OCI-M1 (cell line): ENCODE measurements around the gene ANKH.

ENCODE experiments used
- DNase-seq: peaks from one replicate; lab custom pipeline; 2025; lab: John Stamatoyannopoulos, UW

The ANKH gene

GRCh38 chr5:14735944-14736343 lies 135.6 kb downstream of the ANKH start:
- DNase-seq = no peak

DNA sequence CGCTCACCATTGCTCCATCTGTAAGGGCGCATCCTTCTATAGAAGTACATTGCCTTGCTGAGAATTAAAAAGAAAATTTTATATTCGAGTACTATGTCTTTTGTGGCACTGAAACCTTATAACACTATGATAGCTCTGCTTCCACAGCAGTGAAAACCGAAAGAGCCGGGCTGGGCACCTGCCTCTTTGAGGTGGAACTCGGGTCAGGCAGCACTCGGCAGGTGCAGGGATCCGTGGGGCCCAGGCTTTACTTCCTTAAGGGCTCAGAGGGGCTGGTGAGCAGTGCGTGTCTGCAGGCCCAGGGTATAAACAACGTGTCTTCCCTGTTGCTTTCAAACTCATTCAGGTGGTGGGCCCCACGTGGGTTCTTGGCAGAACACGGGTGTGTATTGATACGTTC lies 137.2 kb downstream of the ANKH start:
- DNase-seq = no peak

DNA sequence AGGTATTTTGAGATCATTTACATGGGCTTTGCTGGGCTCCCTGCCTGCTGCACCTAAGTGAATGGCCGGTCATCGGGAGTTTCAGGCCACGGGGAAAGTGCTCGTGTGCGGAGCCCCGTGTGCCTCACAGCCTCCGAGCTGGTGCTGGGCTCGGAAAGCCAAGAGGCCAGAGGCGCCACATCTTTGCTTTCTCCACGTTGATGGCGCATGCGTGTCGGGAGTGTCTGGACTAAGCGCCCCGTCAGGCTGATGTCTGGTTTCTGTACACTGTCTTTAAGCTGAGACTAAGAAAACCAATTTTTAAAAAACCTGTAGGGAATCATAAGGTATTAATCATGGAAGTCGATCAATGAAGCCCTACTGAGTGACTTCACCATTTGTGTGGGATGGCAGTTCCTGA lies 137.9 kb downstream of the ANKH start:
- DNase-seq = no peak

DNA sequence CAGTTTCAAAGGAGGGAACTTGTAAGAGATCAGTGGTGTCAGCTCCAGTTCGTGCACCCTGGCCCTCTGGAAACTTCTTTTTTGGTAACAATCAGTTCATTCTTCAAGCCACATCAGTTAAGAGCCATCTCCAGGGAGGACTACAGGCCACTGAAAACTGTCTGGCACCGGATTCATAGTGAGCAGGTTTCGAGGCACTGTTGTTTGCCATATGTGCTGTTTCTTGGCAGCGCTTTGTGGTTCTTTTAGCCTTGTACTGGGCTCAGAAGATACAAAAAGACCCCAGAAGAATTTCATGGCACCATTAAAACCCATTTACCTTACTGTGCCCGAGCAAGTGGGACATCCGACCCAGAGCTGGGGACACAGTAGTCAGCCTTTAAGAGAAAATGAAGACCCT lies 138.6 kb downstream of the ANKH start:
- DNase-seq = no peak

- DNase-seq = no peak
Observed at GRCh38 chr5:14730881-14731280, 140.7 kb downstream of the ANKH start.

DNA sequence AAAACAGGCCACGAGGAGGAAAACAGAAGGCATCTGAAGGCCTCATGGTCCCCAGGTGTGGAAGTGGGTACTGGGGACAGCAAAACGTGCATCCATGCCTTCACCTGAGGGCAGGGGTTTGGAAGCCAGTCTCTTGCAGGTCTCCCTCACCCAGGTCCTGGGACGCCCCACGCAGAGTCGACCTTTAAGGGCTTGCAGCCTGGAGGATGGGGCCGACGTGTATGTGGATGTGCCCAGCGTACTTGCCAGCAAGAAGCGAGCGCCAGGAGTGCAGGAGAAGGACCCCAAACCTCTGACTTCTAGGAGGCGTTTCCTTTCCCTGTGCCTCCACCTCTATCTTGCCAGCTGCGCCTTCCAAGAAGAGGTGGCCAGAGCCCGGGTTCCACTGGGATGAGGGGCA lies 141.1 kb downstream of the ANKH start:
- DNase-seq = no peak

DNA sequence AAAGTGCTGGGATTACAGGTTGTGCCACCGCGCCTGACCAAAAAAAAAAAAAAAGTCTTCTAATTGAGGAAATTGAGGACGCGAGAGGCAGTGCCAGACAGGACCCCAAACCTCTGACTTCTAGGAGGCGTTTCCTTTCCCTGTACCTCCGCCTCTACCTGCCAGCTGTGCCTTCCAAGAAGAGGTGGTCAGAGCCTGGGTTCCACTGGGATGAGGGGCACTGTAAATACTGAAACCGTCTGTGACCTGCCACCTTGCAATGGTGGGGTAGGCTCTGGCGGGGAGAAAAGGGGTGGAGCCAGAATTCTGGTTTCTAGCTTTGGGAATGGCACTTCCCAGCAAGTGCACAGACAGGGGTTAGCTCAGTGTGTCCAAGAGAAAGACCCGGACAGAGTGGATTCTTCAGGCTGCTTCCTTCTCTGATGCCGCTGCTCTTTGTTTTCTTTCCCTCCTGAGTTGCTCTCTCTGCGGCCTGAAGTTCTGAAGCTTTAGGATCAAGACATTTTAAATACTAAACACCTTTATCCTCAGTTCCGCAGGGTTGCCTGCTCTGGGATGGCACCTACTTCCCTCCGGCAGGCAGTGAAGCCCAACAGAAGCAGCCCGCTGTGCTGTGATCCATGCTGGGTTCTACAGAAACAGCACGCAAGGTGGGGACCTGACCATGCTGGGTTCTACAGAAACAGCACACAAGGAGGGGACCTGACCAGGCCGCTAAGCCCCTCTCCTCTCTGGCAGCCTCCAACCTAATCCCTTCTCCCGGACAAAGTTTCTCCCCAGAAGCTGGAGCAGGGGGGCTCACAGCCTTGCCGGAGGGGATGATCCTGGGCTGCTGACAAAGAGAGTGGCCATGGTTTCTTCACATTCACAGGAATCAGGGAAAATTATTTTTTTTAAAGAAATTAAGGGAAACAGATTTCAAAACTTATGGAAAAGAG lies 141.9 kb downstream of the ANKH start:
- DNase-seq = no peak

GRCh38 chr5:14728459-14728938 lies 143.1 kb downstream of the ANKH start:
- DNase-seq = no peak

GRCh38 chr5:14727928-14728458 lies 143.6 kb downstream of the ANKH start:
- DNase-seq = no peak

DNA sequence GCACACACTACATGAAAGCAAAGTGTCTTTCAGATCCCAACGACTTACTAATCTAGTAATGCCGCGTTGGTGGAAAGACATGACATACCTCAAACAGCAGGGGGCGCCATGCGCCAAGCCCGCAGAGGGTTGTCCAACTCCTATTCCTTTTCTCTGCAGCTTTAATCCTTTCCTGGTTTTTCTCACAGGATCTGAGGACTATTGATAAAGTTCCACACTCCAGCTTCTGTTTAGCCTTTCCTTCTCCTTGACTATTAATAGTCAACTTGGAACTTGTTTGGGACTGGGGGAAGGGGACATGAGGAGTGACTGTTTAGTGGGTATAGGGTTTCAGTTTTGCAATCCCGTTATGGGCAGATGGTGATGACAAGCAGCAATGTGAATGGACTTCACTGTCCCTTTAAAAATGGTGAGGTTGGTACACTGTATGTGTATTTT lies 144.1 kb downstream of the ANKH start:
- peak; percentile 80 for DNase-seq

DNA sequence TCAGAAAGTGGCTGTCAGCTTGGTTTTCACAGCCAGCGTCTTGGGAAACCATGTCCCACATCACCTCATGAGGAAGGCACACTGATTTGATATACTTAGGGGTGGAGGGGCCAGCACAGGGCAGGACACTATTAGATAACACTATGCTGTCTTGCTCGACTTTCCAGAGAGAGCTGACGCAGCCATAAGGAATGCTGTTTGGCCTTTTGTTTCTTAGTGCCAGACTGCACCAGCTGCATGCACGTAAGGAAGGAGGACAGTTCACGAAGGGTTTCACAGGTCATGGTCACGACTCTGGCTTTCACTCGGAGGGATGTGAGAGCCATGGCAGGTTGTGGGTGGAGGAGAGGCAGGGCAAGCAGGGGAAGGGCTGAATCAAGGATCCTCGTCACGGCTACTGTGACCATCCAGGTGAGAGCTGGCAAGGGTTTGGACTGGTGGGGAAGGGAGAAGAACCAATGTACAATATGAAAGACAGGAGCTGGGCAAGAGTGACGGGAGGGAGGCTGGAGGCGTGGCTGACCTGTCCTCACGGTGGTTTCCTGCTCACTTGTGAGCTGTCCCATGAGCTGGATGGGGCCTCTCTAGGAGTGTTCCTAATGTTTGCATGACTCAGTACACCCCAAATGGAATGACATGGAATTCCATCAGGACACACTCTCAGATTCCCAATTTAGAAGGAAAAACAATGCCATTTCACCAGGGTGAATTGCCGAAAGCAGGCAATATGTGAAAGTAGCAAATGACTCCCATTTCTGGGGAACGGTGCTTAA lies 145.3 kb downstream of the ANKH start:
- no peak for DNase-seq

- DNase-seq = peak; percentile 5
Observed at GRCh38 chr5:14724633-14725032, 146.9 kb downstream of the ANKH start.

- peak; percentile 1 for DNase-seq
Observed at GRCh38 chr5:14723701-14724132, 147.9 kb downstream of the ANKH start.

- DNase-seq = no peak
Observed at GRCh38 chr5:14722923-14723322, 148.7 kb downstream of the ANKH start.

GRCh38 chr5:14721990-14722656 lies 149.5 kb downstream of the ANKH start:
- DNase-seq = no peak

GRCh38 chr5:14720236-14720923 lies 151.2 kb downstream of the ANKH start:
- DNase-seq = no peak

DNA sequence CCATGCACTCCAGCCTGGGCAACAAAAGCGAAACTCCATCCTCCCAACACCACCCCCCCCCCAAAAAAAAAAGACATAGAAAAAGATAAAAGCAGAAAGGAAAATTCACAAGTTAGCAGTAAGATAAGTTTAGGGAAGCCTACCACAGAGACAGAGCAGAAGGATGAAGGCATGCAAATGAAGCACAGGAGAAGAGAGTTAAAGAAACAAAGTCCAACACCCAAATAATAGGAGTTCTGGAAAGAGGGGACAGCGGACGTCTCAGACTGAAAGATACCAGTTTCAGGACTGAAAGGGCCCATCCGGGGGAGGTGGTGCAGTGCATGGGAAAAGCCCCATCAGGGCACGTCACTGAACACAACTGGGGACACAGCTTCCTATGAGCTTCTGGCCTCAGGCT lies 152.8 kb downstream of the ANKH start:
- no peak for DNase-seq

DNA sequence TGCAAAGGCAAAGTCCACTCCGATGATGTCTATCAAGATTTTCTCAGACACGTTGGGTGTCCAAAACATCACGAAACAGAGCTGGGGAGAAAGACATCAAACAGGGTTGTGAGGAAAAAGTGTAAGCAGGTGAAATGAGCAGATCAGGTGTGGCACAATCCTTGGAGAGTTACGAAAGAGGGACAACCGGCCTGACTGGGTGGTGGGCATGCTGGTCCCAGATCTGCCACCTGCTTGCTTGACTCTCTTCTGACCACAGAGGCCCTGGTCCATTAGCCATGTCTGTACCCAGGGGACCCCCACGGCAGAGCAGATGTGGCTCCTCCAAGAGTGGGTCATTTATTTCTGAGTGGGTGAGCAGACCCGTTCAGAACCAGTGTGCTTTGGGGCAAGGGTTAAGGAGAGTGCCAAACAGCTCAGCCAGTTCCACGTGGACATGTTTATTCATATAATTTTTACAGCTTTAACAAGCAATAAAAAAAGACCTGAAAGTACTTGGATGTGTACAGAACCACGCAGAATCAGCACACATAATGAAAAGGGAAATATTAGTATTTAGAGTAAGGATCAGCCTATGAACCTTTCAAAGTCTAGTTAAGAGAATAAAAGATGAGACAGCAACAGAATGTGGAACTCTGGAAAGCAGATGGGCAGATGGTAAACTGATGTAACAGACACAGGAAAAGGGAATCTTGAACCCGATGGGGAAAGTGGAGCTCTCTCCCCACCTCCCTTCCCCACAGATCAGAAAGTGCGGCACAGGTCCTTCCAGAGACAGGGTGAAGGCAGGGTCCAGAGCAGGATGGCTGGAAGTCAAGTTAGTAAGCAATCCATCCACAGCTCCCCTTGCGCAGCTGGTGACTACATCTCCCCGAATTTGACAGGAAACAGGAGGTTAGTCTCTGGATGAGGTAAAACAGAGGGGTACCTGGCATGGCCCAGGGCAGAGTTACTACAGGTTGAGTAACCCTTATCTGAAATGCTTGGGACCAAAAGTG lies 154.5 kb downstream of the ANKH start:
- no peak for DNase-seq

GRCh38 chr5:14715481-14715880 lies 156.1 kb downstream of the ANKH start:
- DNase-seq = no peak

- DNase-seq = no peak
Observed at GRCh38 chr5:14714706-14715105, 156.9 kb downstream of the ANKH start.
